ENCODE results near the gene PNPLA7.

PNPLA7 gene

DNA sequence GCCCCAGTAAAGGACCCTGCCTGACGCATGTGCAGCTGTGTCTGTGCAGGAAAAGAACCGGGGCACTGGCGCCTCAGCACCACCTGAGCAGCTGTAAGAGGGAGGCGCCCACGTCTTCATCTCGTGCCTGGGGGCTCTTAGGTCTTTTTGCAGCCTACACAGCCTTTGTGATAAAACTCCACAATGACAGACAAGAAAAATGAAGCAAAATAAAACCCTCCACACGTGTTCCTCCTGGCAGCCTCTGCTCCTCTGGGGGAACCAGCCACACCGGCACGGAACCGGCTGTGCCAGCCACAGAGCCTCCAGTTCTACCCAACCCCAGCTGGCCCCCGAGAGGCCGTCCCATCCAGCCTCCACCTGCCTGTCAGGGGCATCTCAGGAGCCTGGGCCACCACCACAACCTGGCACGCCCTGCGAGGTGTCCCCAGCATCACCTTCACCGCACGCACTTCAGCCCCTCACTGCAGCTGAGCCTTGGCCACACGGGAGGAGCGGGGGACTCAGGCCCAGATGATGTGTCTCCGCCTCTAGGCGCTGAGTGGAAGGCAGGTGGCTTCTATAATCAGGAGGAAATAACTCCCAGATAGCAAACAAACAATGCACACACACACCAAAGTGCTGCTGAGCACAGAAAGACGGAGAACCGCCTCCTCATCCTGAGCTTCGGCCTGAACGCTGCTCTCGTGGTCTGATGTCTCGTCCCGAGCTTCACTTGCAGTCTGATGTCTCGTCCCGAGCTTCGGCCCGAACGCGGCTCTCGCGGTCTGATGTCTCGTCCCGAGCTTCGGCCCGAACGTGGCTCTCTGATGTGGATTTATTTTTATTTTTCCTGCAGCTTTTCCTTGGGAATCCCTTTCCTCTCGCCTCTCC lies 62.5 kb downstream of the PNPLA7 start:
- Histone ChIP-seq H3K4me1 (ENCODE audit: control insufficient read depth, insufficient read depth, low read length) (peaks cover 4% of the 10 kb centered on the region), H3K27me3 (ENCODE audit: control insufficient read depth, insufficient read depth, low read length, poor library complexity, severe bottlenecking) (no peaks in the 10 kb centered on the region), H3K27ac (ENCODE audit: insufficient read depth, low read depth, low read length, poor library complexity, severe bottlenecking) (no peak overlapping the region), H3K4me3 (ENCODE audit: insufficient read depth, low read depth, low read length) (no peak overlapping the region), H3K36me3 (ENCODE audit: control insufficient read depth, insufficient read depth, low read length) (no peaks in the 10 kb centered on the region), H3K9me3 (ENCODE audit: control insufficient read depth, low read length) (no peaks in the 10 kb centered on the region)
- 94 to 96% methylated on average over 41 of the region's 41 CpGs for WGBS, 2 experiments

DNA sequence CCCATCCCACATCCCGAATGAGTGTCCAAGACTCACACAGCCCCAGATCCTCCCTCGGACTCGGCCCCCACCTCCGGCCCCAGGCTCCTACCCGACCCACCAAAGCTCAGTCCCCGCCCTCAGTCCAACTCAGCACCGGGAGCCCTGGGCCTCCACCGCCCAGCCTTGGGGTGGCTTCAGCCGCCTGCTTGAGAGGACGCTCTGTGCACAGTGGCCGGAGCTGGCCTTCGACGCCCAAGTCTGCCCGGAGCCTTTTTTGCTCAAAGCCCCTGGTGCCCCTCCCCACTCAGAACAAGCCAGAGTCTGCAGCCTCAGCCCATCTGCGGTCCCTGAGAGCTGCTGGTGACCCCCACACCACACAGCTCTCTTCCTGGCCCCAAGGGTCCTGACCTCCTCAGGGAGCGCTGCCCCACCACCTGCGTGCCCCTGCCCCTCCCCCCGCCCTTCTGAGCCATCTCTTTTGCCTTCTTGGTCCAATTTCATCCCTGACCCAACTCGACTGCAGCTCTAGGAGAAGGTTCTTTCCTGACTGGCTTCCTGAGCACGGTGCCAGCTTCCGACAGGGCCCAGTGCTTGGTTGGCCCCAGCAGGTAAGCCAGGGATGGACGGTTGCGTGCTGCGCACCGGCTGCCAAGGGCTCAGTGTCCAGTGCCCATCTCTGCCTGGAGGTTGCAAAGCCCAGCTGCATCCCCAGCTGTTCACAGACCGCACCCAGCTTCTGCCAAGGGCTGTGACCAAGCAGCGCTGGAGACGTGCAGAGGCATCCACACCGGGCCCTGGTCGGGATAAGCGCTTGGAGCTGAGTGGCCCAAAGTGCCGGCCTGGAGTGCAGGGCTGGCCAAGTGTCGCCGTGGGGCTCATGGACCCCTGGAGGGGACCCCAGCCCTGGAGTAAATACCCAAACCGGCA lies 63.4 kb downstream of the PNPLA7 start:
- WGBS, 2 experiments = 92 to 93% methylated on average over 35 of the region's 35 CpGs
- Histone ChIP-seq H3K27ac (ENCODE audit: insufficient read depth, low read depth, low read length, poor library complexity, severe bottlenecking) (no peak overlapping the region), H3K9me3 (ENCODE audit: control insufficient read depth, low read length) (no peaks in the 10 kb centered on the region), H3K27me3 (ENCODE audit: control insufficient read depth, insufficient read depth, low read length, poor library complexity, severe bottlenecking) (no peaks in the 10 kb centered on the region), H3K36me3 (ENCODE audit: control insufficient read depth, insufficient read depth, low read length) (no peaks in the 10 kb centered on the region), H3K4me3 (ENCODE audit: insufficient read depth, low read depth, low read length) (no peak overlapping the region), H3K4me1 (ENCODE audit: control insufficient read depth, insufficient read depth, low read length) (peaks cover 4% of the 10 kb centered on the region)

DNA sequence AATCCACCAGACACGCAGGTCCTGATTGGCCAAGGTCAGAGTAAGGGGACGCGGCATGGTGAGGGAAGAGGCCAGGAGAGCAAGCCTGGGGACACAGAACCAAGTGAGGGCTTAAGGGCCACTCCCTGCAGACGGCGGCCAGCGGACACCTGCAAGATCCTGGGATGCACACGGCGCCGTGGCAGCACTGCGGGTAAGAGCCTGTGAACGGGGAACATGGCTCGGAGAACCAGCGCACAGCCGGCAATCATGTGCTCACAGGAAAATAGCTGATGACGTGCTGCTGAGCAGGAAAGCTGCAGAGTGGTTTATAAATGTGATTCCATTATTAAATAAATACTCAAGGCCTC lies 64.1 kb downstream of the PNPLA7 start:
- Histone ChIP-seq H3K27me3 (ENCODE audit: control insufficient read depth, insufficient read depth, low read length, poor library complexity, severe bottlenecking) (no peaks in the 10 kb centered on the region), H3K4me3 (ENCODE audit: insufficient read depth, low read depth, low read length) (no peak overlapping the region), H3K27ac (ENCODE audit: insufficient read depth, low read depth, low read length, poor library complexity, severe bottlenecking) (no peak overlapping the region), H3K4me1 (ENCODE audit: control insufficient read depth, insufficient read depth, low read length) (peaks cover 4% of the 10 kb centered on the region), H3K36me3 (ENCODE audit: control insufficient read depth, insufficient read depth, low read length) (no peaks in the 10 kb centered on the region), H3K9me3 (ENCODE audit: control insufficient read depth, low read length) (no peaks in the 10 kb centered on the region)
- 96 to 97% methylated on average over 15 of the region's 15 CpGs for WGBS, 2 experiments

DNA sequence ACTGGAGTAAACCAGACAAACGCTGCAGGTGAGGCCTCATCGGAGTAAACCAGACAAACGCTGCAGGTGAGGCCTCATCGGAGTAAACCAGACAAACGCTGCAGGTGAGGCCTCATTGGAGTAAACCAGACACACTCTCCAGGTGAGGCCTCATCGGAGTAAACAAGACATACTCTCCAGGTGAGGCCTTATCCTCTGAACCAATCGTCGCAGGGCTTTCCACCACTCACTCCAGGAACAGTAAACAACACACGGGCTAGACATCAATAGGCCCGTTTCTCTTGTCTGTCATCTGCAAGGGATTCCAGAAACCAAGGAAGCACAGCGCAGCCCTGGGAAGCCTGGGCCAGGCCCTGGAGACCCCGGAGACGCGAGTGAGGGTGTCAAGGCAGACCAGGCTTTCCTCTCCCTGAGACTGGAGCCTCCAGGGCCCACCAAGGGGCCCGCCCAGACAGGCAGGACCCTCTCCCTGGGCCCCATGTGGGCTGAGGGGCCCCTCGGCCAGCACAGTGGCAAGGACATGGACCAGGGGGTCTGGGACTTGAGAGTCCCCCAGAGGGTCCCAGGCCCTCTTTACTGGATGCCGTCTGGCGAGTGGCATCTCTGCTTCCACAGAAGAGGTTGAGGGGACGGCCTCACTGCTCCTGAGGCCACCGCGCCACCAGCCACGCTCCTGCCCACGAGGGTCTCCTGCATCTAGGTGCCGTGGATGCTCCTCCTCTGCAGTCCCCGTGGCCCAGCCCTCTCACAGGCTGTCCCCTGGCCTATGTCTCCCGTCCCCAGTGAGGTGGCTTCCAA lies 64.7 kb downstream of the PNPLA7 start:
- 92 to 94% methylated on average over 26 of the region's 26 CpGs for WGBS, 2 experiments
- Histone ChIP-seq H3K27ac (ENCODE audit: insufficient read depth, low read depth, low read length, poor library complexity, severe bottlenecking) (no peak overlapping the region), H3K9me3 (ENCODE audit: control insufficient read depth, low read length) (no peaks in the 10 kb centered on the region), H3K27me3 (ENCODE audit: control insufficient read depth, insufficient read depth, low read length, poor library complexity, severe bottlenecking) (no peaks in the 10 kb centered on the region), H3K36me3 (ENCODE audit: control insufficient read depth, insufficient read depth, low read length) (no peaks in the 10 kb centered on the region), H3K4me1 (ENCODE audit: control insufficient read depth, insufficient read depth, low read length) (peaks cover 4% of the 10 kb centered on the region), H3K4me3 (ENCODE audit: insufficient read depth, low read depth, low read length) (no peak overlapping the region)

DNA sequence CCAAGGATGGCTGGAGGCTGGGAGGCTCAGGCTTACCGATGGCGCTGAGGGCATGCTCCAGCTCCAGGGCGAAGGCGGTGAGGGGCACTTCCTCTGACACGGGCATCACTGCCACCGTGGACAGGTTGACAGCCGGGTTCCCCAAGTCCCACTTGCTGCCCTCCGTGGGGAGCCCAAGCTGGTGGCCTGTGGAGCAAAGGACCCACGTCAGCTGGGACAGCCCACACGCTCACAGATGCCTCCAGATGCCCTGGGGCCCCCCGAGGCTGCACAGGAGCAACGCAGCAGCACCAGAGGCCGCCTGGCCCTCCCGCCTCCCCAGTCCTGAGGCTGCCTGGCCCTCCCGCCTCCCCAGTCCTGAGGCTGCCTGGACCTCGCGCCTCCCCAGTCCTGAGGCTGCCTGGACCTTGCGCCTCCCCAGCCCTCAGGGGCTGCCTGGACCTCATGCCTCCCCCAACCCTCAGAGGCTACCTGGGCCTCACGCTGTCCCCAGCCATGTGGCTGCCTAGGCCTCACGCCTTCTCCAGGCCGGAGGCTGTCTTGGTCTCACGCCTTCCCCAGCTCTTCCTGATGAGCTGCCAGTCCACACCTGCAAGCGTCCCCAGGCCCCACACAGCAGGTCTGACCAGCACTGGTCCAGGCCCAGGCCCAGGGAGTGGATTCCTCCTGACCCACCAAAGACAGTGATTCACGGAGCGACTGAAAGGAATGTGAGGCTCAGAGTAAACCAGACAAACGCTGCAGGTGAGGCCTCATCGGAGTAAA lies 65.5 kb downstream of the PNPLA7 start:
- Histone ChIP-seq H3K27me3 (ENCODE audit: control insufficient read depth, insufficient read depth, low read length, poor library complexity, severe bottlenecking) (no peaks in the 10 kb centered on the region), H3K4me1 (ENCODE audit: control insufficient read depth, insufficient read depth, low read length) (peaks cover 4% of the 10 kb centered on the region), H3K27ac (ENCODE audit: insufficient read depth, low read depth, low read length, poor library complexity, severe bottlenecking) (no peak overlapping the region), H3K36me3 (ENCODE audit: control insufficient read depth, insufficient read depth, low read length) (no peaks in the 10 kb centered on the region), H3K9me3 (ENCODE audit: control insufficient read depth, low read length) (no peaks in the 10 kb centered on the region), H3K4me3 (ENCODE audit: insufficient read depth, low read depth, low read length) (no peak overlapping the region)
- WGBS, 2 experiments = 93 to 94% methylated on average over 27 of the region's 27 CpGs

DNA sequence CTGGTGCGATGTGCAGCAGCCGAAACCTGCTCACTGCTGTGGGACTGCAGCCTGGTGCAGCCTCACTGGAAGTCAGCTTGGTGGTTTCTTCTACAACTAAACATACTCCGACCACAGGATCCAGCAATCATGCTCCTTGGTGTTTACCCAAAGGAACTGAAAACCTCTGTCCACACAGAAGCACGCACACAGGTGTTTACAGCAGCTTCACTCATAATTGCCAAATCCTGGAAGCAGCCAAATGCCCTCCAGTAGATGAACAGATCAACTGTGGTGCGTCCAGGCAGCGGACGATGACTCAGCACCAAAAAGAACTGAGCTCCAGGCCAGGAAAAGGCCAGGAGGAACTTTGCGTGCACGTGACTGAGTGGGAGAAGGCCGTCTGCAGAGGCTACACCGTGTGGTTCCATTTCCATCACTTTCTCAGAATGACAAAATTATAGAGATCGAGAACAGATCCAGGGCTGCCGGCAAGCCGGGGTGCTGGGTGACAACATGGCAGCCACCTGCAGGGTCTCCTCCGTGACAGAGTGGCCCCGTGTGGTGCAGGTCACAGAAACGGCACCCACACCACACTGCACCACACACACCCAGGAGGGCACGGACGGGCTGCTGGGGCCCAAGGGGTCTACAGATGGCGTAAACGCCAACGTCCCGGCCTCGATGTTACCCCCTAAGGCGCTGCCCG lies 68.0 kb downstream of the PNPLA7 start:
- Histone ChIP-seq H3K4me3 (ENCODE audit: insufficient read depth, low read depth, low read length) (no peak overlapping the region), H3K9me3 (ENCODE audit: control insufficient read depth, low read length) (no peaks in the 10 kb centered on the region), H3K4me1 (ENCODE audit: control insufficient read depth, insufficient read depth, low read length) (peaks cover 4% of the 10 kb centered on the region), H3K36me3 (ENCODE audit: control insufficient read depth, insufficient read depth, low read length) (no peaks in the 10 kb centered on the region), H3K27ac (ENCODE audit: insufficient read depth, low read depth, low read length, poor library complexity, severe bottlenecking) (no peak overlapping the region), H3K27me3 (ENCODE audit: control insufficient read depth, insufficient read depth, low read length, poor library complexity, severe bottlenecking) (no peaks in the 10 kb centered on the region)
- WGBS, 2 experiments = 93 to 95% methylated on average over 26 of the region's 26 CpGs

DNA sequence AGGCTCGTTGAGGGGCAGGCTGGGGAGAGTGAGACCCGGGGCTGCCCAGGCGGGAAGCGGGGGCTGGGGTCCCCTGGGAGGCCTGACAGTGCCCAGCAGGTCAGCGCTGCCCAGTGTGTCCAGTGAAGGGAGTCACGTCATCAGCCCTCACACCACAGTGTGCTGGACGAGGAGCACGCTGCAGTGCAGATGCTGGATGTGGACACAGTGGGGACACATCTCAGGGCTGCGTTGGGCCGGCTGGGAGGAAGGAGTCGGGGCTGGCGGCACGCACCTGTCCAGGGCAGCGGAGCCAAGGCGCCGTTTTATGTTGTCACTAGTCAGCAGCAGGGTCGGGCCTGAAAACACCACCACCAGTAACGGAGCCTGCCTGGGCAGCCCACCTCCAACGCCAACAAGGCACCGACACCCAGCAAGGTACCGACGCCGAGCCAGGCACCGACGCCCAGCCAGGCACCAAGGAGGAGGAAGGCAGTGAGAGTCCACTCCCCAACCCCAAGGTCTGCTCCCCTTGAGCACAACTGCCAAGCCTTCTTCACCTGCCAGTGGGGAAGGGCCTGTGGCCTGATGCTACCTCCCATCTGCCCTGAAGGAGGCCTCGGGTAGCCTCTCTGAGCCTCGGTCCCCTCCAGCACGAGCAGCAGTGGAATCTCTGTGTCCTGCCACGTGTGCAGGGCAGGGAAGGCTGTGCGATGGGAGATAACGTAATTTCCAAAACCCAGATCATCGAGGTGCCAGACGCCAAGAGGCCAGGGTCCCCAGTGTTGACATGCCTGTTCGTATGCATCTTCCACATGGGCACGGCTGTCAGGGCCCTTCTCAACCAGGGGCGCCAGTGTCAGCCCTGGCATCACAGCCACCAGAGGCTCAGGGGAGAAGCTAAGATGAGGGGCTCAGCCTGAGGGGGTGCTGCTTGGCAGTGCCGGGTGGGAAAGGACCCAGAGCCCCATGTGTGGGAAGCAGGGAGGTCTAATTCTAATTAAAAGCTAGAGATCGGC lies 69.2 kb downstream of the PNPLA7 start:
- 93 to 94% methylated on average over 38 of the region's 38 CpGs for WGBS, 2 experiments
- Histone ChIP-seq H3K4me1 (ENCODE audit: control insufficient read depth, insufficient read depth, low read length) (no peaks in the 10 kb centered on the region), H3K27ac (ENCODE audit: insufficient read depth, low read depth, low read length, poor library complexity, severe bottlenecking) (no peak overlapping the region), H3K4me3 (ENCODE audit: insufficient read depth, low read depth, low read length) (no peak overlapping the region), H3K27me3 (ENCODE audit: control insufficient read depth, insufficient read depth, low read length, poor library complexity, severe bottlenecking) (no peaks in the 10 kb centered on the region), H3K9me3 (ENCODE audit: control insufficient read depth, low read length) (no peaks in the 10 kb centered on the region), H3K36me3 (ENCODE audit: control insufficient read depth, insufficient read depth, low read length) (no peaks in the 10 kb centered on the region)

DNA sequence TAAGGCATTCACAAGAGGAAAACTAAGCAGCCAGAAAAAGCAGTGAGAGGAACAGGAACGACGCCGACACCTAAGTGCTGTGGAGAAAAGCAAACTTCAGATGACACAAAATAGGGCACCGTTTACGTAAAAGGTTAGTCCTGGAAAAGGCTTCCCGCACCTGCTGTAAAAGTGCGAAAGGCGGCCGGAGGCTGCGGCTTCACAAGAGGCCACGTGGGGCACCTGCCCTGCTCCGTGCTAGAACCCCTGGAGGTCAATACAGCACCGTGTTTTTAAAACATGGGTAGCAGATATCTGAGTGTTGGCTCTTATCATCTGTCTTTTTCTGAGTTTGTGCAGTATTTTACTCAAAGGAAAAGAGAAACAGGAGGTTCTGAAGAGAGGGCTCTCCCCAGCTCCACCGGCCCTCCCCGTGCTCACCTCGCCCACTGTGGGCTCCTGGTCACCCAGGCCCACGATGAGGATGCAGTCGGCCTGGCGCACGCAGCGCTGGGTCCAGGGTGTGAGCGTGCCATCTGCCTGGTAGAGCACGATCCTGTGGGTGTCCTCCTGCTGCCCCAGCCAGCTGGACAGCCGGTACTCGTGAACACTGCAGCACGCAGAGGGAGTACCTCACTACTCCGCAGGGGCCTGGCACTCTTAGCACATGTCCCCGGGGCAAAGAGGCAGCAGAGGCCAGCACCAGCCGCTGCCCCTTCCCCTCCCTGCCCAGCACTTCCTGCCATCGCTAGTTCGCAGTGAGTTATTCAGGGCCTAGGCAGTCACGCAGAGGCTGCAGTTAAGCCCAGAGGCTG lies 70.1 kb downstream of the PNPLA7 start:
- Histone ChIP-seq H3K27me3 (ENCODE audit: control insufficient read depth, insufficient read depth, low read length, poor library complexity, severe bottlenecking) (no peaks in the 10 kb centered on the region), H3K9me3 (ENCODE audit: control insufficient read depth, low read length) (no peaks in the 10 kb centered on the region), H3K27ac (ENCODE audit: insufficient read depth, low read depth, low read length, poor library complexity, severe bottlenecking) (no peak overlapping the region), H3K36me3 (ENCODE audit: control insufficient read depth, insufficient read depth, low read length) (no peaks in the 10 kb centered on the region), H3K4me1 (ENCODE audit: control insufficient read depth, insufficient read depth, low read length) (no peaks in the 10 kb centered on the region), H3K4me3 (ENCODE audit: insufficient read depth, low read depth, low read length) (no peak overlapping the region)
- 92% methylated on average over 32 of the region's 32 CpGs for WGBS, 2 experiments

All from ectodermal cell (in vitro differentiated cells).